Erythroblast (primary cell): Measurements from ENCODE around the gene ATRX.

Experiments
- GATA1 ChIP-seq: IDR thresholded peaks from 2 replicates; pipeline ENCODE4 v1.6.1; 2011; ENCODE audit warnings: low read depth, mild to moderate bottlenecking, control low read depth, low read length, moderate library complexity
- POLR2A ChIP-seq: IDR thresholded peaks from 2 replicates; pipeline ENCODE4 v1.6.1; 2011; ENCODE audit warnings: mild to moderate bottlenecking, low read length

DNA sequence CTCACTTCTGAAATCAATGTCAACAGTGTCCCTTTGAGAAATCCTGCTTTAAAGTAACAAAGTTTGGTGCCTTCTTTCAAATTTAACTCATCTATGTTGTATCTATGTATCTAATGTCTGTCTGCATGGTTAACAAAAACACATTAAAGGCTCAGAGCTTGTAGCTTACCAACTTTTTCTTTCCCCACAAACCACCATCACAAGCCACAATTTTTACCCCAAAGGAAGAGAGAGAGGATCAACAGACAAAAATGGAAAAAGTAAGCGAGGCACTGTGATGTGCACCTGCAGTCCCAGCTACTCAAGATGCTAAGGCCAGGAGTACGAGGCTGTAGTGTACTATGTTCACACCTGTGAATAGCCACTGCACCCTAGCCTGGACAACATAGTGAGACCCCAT lies 17.2 kb downstream of the ATRX start:
- TF ChIP-seq POLR2A = no peak
- TF ChIP-seq GATA1 = no peak
